H1 (cell line): ENCODE results near the gene SH3BP2. TPM values are rescaled to one million over a fixed set of nuclear protein-coding genes. Genes with fewer than 3 reads are reported as not detected.

Experiments used
- CHD7 ChIP-seq: fragments of 300-600 bp; sonication (generic); IDR thresholded peaks from 2 replicates; pipeline ENCODE4 v1.7.1; 2012; ENCODE audit warnings: low read length, moderate library complexity, mild to moderate bottlenecking, inconsistent platforms; ENCODE audit not compliant: insufficient replicate concordance
- FOSL1 ChIP-seq: IDR thresholded peaks from 2 replicates; pipeline ENCODE4 v1.6.1; 2011; ENCODE audit warnings: mild to moderate bottlenecking, low read depth, low read length, moderate library complexity; ENCODE audit not compliant: insufficient read depth
- POLR2AphosphoS5 ChIP-seq: IDR thresholded peaks from 2 replicates; pipeline ENCODE4 v1.6.1; 2011; ENCODE audit warnings: low read depth, low read length
- polyA plus RNA-seq, 7 experiments: library from polyadenylated mRNA; depleted of rRNA in 3 of 7; stranded (reverse) in 5 of 7; unstranded in 2 of 7; fragments of >200 nt in 5 of 7; fragments of 200-250 nt in 2 of 7; gene quantifications; 1 replicate in 5 of 7; 2 replicates in 1 of 7; 4 replicates in 1 of 7; pipeline versions ENCODE4 v1.2.1 to v1.2.3, GENCODE V29; 2011 to 2013; ENCODE audit warnings: missing spikeins in 2 of 7, mixed read lengths in 2 of 7
- total RNA-seq: library from RNA; stranded (reverse); fragmentation: NEBNext Ultra II Directional; extraction: Animal tissue kit (Norgen Biotek cat#: 25700); gene quantifications from 2 replicates; pipeline ENCODE4 v1.2.1, GENCODE V29; 2021

The SH3BP2 gene
- total and polyA plus RNA-seq, 2 of the 8 experiments (the other 6 are each of a cell fraction or from before 2014, with no cell fraction given), result 27.4 to 31.4 TPM

GRCh38 chr4:2842687-2843262 lies 49.9 kb downstream of the SH3BP2 start (continued):
- TF ChIP-seq CHD7 (no peak), POLR2AphosphoS5 (no peak), FOSL1 (no peak)
- TF ChIP-seq, all 59 proteins: peak for 1
